NCI-H345 treated with DMSO at 0.1 percent for 48 hours (cell line): ENCODE measurements around the gene COL9A3.
A peak's percentile ranks its signal among the peaks of the same experiment; 100 is the strongest.

Experiments used
- DNase-seq: peaks from one replicate; lab custom pipeline; 2025; ENCODE audit not compliant: unreplicated experiment; lab: John Stamatoyannopoulos, UW

Gene COL9A3

GRCh38 chr20:62816884-62817873 lies at the start of gene COL9A3:
Gene COL9A3 (plus strand): TSS chr20:62817050. CDS start chr20:62817065, 15 bp downstream.
- DNase-seq: no peak

- no peak for DNase-seq
These were observed 48.7 kb upstream of the COL9A3 start for GRCh38 chr20:62768234-62768546.

- DNase-seq: no peak
These were observed 48.1 kb upstream of the COL9A3 start for GRCh38 chr20:62768551-62769287.

- DNase-seq: no peak
These were observed 47.3 kb upstream of the COL9A3 start for GRCh38 chr20:62769346-62770071.

- no peak for DNase-seq
These were observed 46.5 kb upstream of the COL9A3 start for GRCh38 chr20:62770111-62770910.

GRCh38 chr20:62770916-62771315 lies 45.9 kb upstream of the COL9A3 start:
- DNase-seq: no peak

GRCh38 chr20:62771396-62772102 lies 45.3 kb upstream of the COL9A3 start:
- DNase-seq: no peak

GRCh38 chr20:62772103-62772611 lies 44.7 kb upstream of the COL9A3 start:
- no peak for DNase-seq

GRCh38 chr20:62772619-62772989 lies 44.2 kb upstream of the COL9A3 start:
- DNase-seq: no peak

- peak; percentile 93 for DNase-seq
These were observed 43.6 kb upstream of the COL9A3 start for GRCh38 chr20:62772990-62773844.

GRCh38 chr20:62773845-62774714 lies 42.8 kb upstream of the COL9A3 start:
- DNase-seq: peak; percentile 93

- no peak for DNase-seq
These were observed 42.1 kb upstream of the COL9A3 start for GRCh38 chr20:62774762-62775161.

GRCh38 chr20:62775206-62775605 lies 41.6 kb upstream of the COL9A3 start:
- no peak for DNase-seq

GRCh38 chr20:62776035-62776691 lies 40.7 kb upstream of the COL9A3 start:
- DNase-seq: no peak

- no peak for DNase-seq
These were observed 39.9 kb upstream of the COL9A3 start for GRCh38 chr20:62776692-62777527.

GRCh38 chr20:62777528-62777830 lies 39.4 kb upstream of the COL9A3 start:
- DNase-seq: no peak

- no peak for DNase-seq
These were observed 38.8 kb upstream of the COL9A3 start for GRCh38 chr20:62778058-62778457.
